NCI-H2227 treated with DMSO at 0.1 percent for 48 hours (cell line): ENCODE measurements around the gene ASB1.

ENCODE experiments used
- DNase-seq: peaks from one replicate; lab custom pipeline; 2025; lab: John Stamatoyannopoulos, UW

ASB1 gene, protein sequence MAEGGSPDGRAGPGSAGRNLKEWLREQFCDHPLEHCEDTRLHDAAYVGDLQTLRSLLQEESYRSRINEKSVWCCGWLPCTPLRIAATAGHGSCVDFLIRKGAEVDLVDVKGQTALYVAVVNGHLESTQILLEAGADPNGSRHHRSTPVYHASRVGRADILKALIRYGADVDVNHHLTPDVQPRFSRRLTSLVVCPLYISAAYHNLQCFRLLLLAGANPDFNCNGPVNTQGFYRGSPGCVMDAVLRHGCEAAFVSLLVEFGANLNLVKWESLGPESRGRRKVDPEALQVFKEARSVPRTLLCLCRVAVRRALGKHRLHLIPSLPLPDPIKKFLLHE

DNA sequence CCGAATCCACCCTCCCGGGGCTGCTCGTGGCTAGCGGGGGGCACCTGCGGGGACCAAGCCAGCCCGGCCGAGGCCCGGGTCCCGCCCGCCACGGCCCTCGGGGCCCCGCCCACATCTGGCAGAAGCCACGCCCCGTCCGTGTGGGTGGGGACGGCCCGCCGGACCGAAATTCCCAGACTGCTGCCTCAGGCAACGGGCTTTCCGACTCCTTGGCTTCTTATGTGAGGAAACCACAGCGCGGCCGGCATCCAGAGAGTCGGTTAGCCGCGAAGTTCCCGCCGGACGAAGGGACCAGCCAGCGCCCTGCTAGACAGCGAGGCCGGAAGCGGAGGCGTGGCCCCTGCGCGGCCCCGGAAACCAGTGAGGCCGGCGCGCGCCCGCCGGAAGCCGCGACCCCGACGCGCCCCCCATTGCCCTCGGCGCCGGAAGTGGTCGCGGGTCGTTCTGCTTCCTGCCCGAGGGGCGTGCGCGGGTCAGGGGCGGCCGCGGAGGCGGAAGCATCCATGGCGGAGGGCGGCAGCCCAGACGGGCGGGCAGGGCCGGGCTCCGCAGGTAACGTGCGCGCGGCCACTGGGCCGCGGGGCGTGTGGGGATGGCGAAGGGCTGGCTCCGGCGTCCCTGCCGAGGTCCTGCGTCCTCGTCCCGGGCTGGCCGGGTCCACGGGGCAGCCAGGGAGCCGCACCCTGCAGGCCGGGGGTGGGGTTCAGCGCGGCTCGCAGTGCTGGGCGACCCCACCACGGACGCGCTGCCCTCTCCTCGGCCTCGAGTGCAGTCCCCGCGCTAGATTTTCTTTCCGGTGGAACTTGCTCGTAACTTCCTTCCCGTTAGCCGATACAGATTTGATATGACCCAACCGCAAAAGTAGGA lies at the start of gene ASB1:
TSS of gene ASB1 (plus strand) at position 360 of the 867 bp plus-strand sequence. CDS start at position 504, 144 bp downstream.
- peak; percentile 61 for DNase-seq

DNA sequence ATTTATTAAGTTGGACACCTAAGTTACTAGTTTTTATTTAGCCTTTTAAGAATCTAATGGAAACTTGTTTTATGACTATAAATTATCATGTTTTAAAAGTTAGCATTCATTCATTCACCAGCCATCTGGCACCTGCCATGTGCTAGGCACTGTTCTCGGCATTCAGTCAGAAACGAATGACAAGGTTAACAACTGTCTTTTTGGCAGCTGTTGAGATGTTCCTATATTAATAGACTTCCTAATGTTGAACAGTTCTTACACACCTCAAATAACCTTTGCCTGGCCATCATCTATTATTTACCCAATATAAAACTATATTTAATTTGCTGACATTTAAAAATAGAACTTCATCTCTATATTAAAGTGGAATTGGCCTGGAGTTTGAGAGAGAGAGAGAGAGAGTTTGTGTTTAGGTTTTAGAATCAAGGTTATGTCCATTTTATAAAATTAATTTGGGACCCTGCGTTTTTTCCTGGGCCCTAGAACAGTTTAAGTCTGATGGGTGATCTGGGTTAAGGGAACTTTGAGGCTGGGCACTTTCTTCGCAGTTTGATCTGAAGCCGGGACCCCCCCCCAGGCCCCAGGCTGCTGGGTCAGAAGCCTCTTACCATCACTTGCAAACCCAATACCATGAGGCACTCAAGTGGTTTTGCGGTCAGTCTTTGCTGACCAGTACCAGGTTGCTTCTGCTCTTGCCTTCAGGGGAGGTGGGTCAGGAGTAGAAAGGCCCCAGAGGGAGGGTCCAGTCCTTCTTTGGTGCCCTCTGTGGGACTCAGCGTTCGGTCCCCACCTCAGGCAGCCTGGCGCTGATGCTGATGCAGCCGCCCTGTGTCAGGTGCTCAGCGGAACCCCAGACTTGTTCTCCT lies 48.3 kb upstream of the ASB1 start:
- DNase-seq: no peak

DNA sequence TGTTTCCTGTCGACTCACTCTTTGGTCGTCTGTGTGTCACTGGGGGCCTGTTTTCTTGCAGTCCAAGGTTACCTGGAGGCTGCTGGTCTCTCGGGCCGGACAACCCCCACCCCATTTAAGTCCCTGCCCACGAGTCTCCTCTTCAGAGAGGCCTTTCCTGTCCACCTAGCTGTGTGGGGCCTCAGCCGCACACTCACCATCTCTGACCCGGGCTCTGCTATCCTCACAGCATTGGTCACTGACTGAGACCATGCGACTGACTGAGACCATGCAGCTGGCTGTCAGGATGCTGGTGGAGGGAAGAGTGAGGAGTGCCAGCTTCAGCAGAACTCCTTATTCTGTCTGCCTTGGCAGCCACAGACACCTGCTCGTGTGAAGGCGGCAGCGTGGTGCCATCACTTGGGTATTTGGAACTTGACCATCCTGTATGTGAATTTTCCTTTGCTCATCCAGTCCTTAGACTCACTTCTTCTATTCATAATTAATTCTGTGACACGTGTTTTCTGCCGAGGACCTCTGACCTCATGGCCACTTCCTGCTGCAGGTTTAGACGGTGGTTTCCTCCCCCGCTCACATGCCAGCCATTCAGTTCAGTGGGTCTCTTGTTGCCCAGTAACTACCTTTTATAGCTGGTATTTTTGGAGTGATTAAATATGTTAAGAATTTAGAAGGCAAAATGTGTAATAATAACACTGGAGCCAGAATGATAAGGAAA lies 47.5 kb upstream of the ASB1 start:
- no peak for DNase-seq

DNA sequence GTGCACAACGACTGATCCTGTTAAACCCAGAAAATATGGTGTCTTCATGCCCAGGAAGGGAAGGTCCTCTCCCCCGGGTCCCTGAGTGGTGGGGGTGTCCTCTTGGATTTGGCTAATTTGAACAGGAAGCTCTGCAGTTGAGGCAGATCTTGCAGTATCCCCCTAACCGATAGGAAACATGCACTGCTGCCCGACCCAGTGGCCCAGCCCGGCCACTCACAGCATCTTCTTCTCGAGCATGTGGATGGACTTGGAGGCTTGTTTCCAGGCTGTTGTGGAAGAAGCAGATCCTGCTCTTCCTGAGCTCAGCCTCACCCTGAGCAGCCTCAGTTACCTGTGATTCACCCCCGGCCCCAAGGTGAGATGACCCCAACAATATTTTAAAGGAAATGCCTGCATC lies 46.4 kb upstream of the ASB1 start:
- DNase-seq: no peak

DNA sequence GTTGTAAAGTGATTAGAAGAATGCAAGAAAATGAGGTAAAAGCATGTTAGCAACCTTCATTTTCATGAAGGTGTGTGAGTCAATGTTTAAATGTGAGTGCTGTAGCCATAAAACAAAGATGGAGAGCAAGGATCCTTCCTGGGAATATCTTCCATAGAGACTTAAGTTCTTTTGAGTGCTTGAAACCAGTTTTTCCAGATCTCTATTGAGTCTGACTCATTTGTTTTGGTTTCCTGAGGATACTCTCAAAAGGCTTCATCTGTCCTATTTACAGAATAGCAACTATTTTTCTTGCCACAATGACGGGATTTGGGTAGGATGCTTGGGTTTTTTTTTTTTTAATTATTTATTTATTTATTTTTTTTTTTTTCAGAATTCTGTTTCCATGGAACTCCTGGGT lies 45.9 kb upstream of the ASB1 start:
- DNase-seq: no peak

DNA sequence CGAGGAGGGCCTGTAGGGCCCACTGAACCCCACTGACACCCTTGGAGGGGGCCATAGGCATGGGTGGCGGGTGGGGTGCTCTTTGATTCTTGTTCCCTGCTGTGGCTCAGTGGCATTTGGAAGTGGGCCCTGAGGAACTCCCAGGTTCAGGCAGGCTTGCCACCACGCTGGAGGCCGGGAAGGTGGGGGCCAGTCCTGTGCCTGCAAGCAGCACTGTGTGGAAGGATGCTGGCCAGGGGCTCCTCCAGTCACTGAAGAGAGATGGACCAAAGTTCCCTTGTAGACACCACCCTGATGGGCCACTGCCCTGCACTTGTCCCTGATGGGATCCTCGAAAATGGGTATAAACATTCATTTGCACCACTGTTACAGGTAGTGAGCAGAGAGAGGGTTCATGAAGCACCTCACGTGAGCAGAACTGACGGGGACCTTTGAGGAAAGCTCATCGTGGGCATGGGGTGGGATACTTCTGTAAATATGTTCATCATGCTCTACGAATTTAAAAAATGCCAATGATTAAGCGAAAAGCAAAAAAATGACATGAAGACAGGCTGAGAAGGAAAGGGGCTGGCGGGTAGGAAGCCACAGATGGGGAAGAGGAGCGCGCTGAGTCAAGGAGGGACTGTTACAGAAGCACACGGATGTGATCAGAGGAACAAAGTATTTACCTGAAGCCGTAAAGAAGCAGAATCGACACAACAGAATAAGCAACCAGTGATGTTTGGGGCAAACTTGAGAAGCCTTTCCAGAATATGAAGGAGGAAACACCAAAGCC lies 45.2 kb upstream of the ASB1 start:
- DNase-seq: no peak

DNA sequence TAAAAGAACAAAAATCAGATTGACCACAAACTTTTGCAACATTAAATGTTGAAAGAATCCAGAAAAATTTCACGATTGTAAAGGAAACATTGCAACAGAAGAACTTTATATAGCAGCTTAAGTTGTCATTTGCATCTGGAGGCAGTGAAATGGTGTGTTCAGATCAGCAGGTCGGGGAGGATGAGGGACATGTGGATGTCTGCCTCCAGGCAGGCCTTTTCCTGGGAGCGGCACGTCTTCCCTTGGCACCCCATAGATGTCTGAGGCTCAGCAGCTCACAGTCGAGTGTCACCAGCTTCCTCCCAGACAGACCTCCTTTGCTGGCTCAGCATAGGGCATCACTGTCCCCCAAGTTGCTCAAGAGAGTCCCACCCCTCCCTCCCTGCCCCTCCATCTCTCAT lies 44.3 kb upstream of the ASB1 start:
- DNase-seq: no peak

DNA sequence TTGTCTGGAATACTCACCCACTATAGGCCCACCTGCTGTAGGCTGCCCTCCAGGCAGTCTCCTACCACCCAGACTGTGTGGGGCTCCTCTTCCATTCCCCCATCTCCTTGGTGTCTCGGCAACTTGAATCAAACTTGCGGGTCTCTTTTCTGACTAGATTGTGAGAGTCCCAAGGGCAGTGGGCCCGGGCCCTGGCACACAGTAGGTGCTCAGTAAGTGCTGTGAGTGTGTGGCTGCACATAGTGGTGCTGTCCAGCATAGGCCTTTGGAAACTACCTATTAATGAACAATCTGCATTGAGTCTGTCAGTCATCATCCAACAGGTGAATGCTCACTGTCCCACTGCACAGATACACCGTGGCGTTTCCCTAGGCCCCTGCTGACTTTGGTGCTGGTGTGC lies 43.6 kb upstream of the ASB1 start:
- DNase-seq: no peak

DNA sequence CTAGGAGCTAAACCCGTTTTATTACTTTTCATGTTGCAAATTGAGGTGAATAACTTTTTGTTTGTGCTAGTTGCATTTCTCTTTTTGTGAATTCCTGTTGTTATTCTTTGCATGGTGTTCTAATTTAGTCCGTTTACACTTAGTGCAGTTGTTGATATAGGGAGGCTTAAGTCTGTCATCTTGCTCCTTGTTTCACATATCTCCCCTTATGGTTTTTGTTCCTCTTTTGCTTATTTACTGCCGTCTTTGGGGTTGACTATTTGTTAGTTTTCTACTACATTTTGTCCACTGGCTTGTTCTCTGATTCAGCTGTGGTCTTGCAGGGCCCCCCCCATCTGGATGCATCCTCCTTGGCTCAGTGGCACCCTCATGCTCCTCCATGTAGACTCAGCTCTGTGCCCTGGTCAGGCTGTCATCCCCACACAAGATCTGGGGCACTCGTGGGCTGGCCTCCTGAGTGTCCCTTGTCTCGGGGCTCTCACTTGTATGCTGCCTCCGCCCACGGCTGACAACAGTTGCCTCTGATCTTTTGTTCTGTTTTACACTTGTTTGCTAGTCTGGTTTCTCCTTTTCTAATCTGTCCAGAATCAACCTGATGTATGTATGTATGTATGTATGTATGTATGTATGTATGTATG lies 42.9 kb upstream of the ASB1 start:
- no peak for DNase-seq

DNA sequence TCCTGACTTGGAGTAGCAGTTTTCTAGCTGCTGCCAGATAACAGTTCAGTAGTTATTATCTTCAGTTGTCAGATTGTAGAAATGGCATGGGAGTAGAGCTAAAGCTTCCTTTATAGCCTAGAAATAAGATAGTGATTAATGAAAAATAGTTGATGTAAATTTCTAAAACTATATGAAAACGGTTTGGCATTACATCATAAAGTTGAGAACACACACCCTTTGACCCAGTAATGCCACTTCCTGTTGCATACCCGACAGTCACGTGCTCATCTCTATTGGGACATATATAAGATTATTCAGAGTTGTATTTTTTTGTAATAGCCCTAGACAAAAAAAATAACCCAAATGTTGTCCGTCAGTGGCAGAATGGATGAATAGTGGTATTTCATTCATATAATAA lies 39.4 kb upstream of the ASB1 start:
- DNase-seq: no peak

DNA sequence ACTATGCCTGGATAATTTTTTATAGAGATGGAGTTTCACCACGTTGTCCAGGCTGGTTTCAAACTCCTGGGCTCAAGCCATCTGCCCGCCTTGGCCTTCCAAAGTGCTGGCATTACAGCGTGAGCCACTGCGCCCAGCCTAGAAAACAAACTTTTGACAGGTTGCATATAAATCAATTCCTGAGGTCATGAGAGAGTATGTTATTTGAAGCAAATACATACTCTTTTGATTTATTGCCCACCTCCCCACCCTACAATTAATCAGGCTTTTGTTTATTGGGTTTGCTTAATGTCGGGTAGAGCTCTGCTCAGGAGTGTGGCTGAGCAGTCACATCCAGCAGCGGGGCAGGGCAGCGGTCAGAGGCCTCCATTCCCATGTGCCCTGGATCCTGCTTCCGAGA lies 37.9 kb upstream of the ASB1 start:
- no peak for DNase-seq

DNA sequence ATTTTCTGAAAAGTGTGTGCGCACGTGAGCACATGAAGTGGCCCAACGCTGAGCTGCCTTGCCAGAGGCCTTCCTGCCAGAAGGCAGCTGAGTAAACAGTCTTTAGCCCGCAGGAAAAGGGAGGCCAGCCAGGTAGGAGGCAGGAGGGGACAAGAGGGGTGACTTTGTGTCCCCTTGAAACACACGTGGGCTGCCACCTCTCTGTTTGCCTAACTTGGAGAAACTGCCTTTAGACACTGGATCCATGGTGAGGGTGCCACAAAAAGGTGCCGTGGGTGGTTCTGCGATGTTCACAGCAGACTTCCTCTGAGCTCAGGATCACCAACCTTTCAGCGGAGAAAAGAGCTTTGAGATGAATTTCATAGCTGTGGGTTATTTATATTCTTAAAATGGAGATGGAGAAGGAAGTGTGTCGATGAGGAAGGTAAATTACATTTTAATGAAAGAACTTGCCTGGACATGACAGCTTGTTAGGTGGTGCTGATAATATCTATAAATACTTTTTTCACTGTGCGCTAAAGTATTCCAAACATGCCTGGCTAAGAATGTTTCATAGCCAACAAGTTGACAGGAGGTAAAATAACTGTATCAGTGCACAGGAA lies 36.6 kb upstream of the ASB1 start:
- no peak for DNase-seq

DNA sequence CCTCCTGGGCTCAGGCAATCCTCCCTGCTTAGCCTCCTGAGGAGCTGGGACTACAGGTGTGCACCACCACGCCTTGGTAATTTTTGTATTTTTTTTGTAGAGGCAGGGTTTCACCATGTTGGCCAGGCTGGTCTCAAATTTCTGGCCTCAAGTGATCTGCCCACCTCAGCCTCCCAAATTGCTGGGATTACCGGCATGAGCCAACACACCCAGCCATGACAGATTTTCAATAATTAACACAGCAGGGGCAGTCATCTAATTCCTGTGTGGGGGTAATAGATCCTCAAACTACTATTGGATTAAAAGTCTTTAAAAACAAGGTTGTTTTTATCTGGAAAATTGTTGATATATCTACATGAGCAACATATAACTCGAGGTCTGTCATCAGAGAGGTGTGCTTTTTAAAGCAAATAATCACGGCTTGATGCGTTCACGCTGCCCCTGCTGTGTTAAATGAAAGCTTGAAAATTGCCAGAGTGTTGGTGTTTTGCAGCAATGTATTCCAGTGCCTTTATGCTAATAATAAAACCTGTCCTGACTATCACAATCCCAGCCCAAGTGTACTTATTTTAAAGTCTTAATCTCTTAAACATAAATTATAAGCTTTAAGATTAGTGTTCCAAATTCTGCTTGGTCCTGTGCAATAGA lies 35.6 kb upstream of the ASB1 start:
- peak; percentile 68 for DNase-seq

DNA sequence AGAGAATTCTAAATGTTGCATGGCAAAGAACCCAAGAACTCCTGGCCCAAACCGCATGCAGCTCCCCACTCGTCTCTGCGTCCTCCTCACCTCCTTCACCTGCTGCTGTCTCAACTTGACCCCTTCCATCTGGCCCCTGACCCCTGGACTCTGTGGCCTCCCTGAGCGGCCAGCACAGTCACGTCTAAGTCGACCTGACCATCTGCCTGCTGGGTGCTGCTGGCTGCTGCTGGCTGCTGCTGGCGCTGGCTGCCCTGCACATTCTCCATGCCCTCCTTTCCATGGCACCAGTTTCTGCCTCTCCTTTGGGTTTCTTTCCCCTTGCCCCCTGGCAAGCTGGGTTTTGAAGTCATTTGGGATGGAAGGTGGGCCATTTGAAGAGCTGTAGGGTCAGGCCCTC lies 30.1 kb upstream of the ASB1 start:
- no peak for DNase-seq

DNA sequence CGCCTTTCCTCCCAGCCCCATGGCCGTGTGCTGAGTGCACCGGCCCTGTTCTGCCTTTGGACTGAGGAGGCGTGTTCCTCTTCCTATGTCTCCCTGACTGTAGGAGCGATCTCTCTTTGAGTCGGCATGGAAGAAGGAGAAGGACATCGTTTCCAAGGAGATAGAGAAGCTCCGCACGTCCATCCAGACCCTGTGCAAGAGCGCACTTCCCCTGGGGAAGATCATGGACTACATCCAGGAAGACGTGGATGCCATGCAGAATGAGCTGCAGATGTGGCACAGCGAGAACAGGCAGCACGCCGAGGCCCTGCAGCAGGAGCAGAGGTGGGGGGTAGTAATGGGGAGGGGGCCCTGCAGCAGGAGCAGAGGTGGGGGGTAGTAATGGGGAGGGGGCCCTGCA lies 29.4 kb upstream of the ASB1 start:
- DNase-seq: no peak

DNA sequence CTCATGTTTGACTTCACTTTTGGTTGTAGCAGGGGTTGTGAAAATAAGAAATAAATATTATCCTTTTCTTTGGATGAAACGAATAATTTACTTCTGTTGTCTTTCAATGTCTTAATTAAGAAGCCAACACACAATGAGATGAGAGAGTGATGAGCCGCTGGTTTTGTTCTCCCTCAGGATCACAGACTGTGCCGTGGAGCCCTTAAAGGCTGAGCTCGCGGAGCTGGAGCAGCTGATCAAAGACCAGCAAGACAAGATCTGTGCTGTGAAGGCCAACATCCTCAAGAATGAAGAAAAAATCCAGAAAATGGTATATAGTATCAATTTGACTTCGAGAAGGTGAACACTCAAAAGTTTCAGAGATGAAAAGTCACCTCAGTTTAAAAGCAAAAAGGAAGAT lies 28.1 kb upstream of the ASB1 start:
- no peak for DNase-seq

DNA sequence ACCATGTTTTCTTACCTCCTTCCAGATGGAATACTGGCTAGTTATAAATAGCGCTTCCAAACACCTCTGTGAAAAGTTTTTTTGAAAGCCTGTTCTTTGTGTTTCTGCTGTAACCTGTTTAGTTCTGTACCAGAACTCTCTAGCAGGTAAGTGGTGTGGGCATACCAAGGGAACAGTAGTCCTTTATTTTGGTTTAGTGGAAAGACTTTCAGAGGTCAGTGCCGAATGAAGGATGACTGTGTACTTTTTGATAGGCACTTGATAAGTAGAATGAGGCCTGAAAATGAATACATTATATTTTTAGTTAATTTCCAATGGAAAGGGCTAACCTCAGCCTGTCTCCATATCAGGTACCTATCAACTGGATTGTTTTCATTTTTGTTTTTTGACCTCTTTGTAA lies 27.6 kb upstream of the ASB1 start:
- no peak for DNase-seq

DNA sequence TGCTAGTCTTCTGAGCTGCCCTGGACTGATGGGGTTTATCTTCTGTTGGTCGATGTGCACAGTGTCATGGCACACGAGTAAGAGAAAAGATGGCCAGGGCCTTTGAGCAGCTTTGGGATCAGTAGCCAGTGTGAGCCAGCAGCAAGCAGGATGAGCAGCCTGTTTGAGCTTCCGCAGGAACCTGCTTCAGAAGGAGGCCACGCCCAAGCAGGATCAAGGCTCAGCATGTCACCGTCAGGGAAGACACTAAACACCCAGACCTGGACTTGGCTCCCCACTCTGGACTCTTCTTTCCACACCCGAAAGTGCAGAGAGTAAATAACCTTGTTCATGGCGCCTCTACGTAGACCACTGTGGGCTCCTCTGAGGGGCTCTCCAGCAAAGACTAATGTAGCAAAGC lies 25.2 kb upstream of the ASB1 start:
- no peak for DNase-seq

DNA sequence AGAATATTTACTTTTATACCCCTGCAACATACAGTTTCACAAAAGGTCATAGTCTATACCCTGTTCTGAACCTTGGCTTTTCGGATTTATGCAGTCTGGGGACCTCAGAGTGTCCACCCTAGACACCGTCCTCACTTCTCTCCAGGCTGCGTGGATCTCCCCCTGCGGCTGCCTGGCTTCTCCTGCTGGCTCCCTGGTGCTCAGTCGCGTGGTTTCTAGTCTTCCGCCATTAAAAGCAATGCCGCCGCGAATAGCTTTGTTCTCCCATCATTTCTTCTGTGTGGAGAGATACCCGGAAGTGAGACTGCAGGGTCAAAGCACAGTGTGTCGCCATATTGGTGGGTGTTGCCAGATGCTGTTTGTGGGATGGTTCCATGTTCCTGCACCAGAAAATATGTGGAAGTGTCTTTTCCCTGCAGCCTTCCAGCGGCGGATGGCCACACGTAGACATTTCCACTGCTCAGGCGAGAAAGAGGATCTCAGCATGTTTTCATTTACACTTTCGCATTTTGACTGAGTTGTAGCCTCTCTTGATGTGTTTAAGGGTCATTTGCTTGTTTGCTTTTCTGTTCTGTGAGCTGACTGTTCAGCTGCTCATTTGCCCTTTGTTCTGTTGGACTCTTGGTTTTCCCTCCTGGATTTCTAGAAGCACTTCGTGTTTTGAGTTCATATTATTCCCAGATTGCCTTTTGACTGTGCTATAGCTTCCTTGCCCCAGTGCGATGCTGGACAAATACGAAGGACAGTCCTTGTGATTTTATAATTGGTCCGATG lies 22.9 kb upstream of the ASB1 start:
- DNase-seq: no peak
